H1 (cell line): Measurements from ENCODE around the gene SLC7A5.
"Not testable (repeated sequence)": the region's sequence is repeated elsewhere in the genome, so short reads cannot be mapped to it uniquely, and the experiment has no call there.

Source experiments
- BCL11A ChIP-seq, 2 experiments: IDR thresholded peaks; one replicate each; pipeline ENCODE4 v1.6.1; 2011; ENCODE audit warnings: low read depth in 2 of 2, low read length in 2 of 2, mild to moderate bottlenecking in 2 of 2
- CTCF ChIP-seq, 3 experiments: IDR thresholded peaks; 1 replicate in 2 of 3; 2 replicates in 1 of 3; pipeline versions ENCODE4 v1.5.1 to v1.6.1; 2011; ENCODE audit warnings: low read length in 3 of 3, mild to moderate bottlenecking in 3 of 3, inconsistent platforms in 2 of 3, low read depth in 1 of 3, moderate library complexity in 1 of 3; ENCODE audit not compliant: insufficient read depth in 1 of 3; ENCODE audit errors: control extremely low read depth in 1 of 3
- FOSL1 ChIP-seq: IDR thresholded peaks from 2 replicates; pipeline ENCODE4 v1.6.1; 2011; ENCODE audit warnings: mild to moderate bottlenecking, low read depth, low read length, moderate library complexity; ENCODE audit not compliant: insufficient read depth
- SP2 ChIP-seq: IDR thresholded peaks from 2 replicates; pipeline ENCODE4 v1.6.1; 2012; ENCODE audit warnings: mild to moderate bottlenecking, low read length, inconsistent platforms

GRCh38 chr16:87909203-87909935, 40.1 kb upstream of the SLC7A5 start:
- not testable (repeated sequence) for TF ChIP-seq BCL11A (IDR thresholded peaks at IDR 0.05; ENCODE audit: low read depth in 2 of 2, low read length in 2 of 2); SP2; FOSL1
- peak; percentile 83 to 88 (median 87) for TF ChIP-seq CTCF (IDR thresholded peaks at IDR 0.05; ENCODE audit: control extremely low read depth in 1 of 3, insufficient read depth in 1 of 3, low read depth in 1 of 3, low read length in 3 of 3)
